GM19397 (cell line): Measurements from ENCODE around the gene HDAC4.

Source experiments
- ATAC-seq: cut with Tn5 transposase; IDR thresholded peaks from one replicate; pipeline ENCODE4 v1.9.1; 2021; ENCODE audit warnings: mild to moderate bottlenecking, moderate library complexity; ENCODE audit not compliant: unreplicated experiment

The HDAC4 gene

GRCh38 chr2:239429473-239430350 is 28.9 kb upstream of the HDAC4 start:
- ATAC-seq = no peak

GRCh38 chr2:239425631-239426030 is 24.8 kb upstream of the HDAC4 start:
- no peak for ATAC-seq

DNA sequence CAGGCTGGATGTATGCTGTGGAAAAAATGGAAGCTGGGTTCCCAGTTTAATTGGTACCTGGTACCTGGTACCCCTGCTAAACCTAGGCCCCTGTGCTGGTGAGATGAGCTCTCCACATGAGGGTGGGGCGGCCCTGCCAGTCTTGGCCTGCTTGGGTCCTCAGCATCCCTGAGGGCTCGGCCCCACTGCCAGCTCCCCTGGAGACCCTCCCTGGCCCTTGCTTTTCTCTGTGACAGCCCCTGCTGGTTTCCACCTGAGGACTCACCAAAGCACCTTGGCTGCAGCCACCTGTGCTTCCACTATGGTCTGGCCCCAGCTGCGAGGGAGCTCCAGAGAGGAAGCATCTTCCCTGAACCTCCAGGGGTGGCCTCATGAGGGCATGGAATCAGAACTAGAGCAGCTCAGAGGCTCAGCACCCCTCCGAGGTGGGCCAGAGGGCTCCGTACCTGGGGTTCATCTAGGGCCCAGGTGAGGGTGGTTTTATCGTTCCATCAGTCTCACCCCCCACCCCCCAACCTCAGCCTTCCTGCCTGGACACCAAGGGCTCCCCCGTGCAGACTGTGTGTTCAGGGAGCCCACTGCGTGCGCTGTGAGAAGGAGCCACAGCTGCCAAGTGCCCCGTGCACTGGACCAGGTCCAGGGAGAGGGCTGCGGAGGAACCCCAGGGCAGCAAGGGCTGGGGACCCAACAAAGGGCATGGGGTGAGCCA is 23.7 kb upstream of the HDAC4 start:
- no peak for ATAC-seq

DNA sequence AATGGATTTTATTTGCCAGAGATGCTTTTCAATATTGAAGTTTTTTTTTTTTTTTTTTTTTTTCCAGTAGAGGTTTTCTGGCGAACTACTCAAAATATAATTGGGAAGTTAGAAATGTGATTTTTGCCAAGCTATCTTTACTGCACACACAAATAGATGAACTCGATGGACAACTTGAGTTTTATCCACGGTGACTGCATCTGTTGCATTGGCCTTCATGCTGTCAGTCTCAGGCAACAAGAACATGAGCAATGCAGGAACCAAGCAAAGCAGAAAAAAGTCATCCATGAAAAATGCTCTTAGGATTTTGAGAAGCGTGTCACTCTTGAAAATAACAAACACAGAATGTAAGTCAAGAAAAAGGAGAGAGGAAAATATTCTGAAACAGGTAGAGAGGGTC is 22.7 kb upstream of the HDAC4 start:
- ATAC-seq = no peak

GRCh38 chr2:239421851-239422250 is 21.0 kb upstream of the HDAC4 start:
- no peak for ATAC-seq

GRCh38 chr2:239420082-239420481 is 19.3 kb upstream of the HDAC4 start:
- no peak for ATAC-seq

DNA sequence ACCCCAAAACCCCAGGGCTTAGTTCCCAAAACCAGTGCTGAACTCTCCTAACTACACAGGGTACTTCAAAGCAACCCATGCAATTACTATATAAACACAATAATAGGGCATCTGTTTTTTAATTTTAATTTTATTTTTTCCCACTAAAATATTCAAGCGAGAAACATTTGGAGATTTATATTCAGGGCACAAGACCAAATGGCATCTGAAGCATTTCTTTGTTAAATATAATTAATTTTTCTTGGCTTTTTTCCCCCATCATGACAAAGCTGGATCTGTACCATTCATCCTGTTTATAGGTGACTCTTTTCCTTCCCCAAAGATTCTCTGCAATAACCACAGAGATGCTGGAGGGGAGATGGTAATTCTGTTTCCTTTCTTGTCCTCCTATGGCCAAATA is 18.1 kb upstream of the HDAC4 start:
- no peak for ATAC-seq

DNA sequence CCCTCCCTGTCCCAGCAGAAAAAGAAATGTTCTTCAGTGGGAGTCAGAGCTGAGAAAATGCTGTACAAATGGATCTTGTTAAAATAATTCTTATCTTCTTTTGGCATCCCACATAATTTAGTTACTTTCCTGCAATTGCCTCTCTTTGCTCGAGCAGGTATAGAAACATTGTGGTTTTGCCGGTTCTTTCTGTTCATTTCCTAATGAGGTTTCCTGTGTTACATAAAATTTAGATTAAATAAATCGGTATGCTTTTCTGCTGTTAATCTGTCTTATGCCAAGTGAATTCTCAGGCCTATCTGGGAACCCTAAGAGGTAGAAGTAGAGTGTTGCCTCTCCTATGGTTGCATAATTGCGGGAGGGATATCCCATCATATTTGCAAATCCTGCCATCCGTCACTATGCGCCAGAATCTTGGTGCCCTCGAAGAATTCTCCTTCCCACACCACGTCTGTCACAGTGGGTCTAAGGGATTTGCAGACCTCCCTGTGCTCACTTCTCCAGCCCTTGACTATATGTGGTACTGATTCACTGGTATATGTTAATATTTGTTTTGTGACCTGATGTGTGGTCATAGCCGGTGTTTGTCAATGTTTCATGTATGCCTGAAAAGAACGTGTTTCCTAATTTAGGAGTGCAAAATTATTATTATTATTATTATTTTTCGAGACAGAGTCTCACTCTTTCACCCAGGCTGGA is 12.2 kb upstream of the HDAC4 start:
- ATAC-seq = no peak

- no peak for ATAC-seq
Observed at GRCh38 chr2:239411549-239412319, 10.9 kb upstream of the HDAC4 start.

- no peak for ATAC-seq
Observed at GRCh38 chr2:239411117-239411516, 10.3 kb upstream of the HDAC4 start.

DNA sequence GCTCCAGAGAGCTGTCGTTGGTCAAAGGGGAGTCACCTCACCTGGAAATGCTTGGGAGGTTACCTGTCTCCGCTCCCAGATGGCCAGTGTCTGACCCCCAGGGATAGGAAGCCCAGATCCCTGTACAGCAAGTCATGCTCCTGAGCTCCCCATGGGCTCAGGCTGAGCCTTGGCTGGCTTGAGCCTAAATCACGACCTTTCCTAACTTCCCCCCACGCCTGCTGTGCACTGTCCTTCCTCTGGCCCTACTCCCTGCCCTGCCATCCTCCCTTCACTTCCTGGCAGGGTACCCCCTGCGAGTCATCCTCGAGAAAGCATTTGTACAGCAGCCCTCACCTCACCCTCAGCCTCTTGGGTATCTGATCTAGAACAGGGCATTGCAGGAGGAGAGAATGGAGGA is 9.2 kb upstream of the HDAC4 start:
- no peak for ATAC-seq

GRCh38 chr2:239407112-239407511 is 6.3 kb upstream of the HDAC4 start:
- no peak for ATAC-seq

DNA sequence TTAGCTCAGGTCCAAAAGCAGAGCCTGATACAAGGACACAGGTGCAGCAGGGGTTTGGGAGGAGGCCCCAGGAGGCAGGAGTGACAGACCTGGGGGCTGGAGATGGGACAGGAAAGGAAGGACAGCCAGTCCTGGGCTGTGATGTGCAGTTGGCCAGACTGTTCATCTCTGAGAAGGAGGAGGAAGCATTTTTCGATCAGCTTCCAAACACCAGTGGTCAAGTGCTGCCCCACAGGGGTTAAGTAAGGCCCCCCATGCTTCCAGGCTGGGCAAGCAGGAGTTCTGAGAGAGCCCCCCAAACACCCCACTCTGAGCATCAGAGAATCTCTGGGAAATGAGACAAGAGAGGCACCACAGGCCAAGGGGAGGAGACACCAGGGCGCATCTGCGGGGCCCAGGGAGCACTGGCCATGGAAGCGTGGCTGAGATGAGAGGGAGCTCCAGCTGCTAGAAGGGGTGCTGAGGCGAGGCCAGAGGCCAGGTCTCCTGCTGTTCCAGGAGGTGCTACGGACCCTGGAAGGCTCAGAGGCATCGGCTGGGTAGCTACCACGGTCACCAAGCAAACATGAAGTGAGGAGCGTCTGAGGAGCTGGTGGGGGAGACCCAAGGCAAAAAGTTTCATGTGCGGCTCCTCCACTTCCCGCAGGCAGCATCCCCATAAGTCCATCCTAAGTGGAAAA is 5.6 kb upstream of the HDAC4 start:
- ATAC-seq = no peak

DNA sequence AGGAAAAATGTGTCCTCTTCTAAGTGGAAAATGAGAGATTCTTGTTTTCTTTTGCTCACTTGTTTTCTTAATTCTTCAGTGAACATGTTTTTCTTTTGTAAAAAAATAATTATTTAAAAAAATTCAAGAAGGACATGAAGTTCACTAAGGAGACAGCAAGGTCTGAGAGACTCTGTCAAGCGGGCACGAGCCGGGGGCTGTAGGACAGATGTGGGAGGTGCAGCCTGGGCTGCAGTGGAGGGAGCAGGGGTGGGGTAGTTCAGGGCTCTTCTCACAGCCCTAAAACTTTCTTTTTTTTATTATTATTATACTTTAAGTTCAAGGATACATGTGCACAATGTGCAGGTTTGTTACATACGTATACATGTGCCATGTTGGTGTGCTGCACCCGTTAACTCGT is 4.3 kb upstream of the HDAC4 start:
- ATAC-seq = no peak

DNA sequence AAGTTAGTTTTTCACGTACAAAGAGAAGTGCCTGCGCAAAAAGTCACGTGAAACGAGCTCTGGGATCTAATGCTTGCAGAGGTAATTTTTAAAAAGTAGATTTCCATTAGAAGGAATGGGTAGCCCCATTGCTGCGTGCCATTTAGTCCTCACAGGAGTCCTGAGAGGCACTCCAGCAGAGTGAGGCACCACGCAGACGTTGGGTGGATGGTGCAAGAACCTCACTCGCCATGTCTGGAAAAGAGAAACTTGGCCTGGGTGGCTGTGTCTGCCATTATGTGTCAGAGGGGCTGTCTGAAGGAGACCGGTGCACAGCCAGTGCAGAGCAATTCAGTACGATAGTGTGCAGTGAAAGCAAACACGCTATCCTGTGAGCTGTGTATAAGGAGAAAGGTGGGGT is 1.8 kb upstream of the HDAC4 start:
- no peak for ATAC-seq

DNA sequence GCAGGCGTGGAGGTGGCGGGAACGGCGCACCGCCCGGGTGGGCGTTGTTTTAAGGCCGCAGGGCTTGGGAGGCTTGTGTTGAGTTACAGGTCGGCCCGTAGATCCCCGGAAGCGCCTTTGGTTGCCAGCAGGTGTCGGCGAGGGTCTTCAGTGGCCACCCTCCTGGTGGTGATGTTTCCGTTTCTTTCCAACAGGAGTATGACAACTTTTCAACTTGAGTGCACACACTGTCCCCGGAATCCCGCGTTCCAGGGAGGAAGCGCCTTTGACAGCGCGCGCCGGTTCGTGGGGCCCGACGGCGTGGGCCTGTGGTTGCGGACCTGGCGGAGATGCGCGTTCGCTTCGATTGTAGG is 1.0 kb upstream of the HDAC4 start:
- ATAC-seq = peak; percentile 9

DNA sequence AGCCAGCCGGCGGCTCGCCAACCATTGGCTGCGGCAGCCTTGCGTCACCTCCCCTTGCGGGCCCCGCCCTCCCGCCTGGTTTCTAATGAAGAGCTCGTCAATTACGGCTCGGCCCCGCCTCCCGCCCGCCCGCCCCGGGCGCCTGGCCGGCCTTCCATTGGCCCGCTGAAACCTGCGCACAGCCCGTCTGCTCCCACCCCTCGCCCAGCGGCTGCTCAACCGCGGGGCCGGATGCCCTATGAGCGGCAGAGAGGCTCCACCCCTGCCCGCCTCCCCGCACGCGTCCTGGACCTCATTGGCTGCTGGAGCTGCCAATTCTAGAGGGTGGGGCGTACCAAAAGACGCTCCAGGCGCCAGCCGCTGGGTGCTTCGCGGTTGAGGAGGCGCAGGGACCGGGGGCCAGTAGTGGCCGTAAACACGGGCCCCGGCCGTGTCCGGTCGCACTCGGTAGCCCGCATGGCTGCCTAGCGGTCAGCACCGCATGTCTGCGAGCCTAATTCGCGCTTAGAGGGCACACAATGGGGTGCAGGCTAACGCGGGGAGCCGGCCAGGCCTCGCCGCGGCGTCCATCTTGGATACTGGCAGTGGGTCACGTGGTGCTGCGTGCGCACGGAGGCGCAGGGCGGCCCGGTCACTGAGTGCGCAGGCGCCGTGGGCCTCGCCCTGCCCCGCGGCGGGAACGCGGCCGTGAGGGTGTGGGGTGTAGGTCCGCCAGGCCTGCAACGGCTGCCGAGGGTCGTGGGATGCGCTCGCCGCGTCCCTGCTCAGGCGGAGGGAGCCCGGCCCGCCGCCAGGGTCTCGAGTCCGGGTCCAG is 454 bp upstream of the HDAC4 start:
- ATAC-seq = peak; percentile 88

DNA sequence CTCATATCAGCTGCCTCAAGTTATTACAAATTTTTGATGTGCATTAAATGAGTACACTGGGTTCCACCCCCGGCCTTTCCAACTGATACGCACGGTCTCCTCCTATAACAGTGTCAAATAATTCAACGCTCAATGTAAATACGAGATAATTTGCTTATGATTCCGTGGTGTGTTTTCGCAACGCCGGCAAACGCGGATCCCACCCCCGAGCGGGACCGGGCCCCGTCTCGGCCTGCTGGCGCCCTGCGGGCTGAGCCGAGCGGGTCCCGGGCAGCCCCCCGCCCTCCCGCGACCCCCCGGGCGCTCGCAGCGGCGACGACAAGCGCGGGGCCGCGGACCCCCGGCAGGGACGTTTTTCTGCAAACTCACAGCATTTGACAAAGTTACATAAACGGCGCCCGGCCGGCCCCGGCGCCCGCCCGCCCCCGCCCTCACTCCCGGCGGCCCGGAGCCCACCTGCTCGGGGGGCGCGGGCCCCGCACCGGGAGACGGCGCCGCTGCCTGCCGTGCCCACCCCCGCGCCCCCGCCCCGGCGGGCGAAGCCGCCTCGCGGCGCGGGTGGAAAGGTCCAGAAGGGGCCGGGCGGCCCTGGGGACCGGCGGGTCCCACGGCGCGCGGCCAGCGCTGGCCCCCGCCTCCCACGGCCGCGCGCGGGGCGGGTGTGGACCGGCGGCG is 762 bp downstream of the HDAC4 start:
- no peak for ATAC-seq

- ATAC-seq = no peak
Observed at GRCh38 chr2:239399433-239399920, 1.3 kb downstream of the HDAC4 start.
